ENCODE results near the gene MYO9A.
"Not testable (repeated sequence)": the region's sequence is repeated elsewhere in the genome, so short reads cannot be mapped to it uniquely, and the experiment has no call there.

MYO9A gene

GRCh38 chr15:72124218-72124617 lies 6.3 kb upstream of the MYO9A start:
- no peaks in the 10 kb centered on the region for H3K36me3 Mint-ChIP-seq
- H3K9me3 Mint-ChIP-seq, result no peaks in the 10 kb centered on the region
- no peak overlapping the region for H3K27ac Mint-ChIP-seq
- no peaks in the 10 kb centered on the region for H3K27me3 Mint-ChIP-seq
- DNase-seq (no peak), ATAC-seq (replicated peaks) (no peak)
- peaks cover 3 to 8% of the 10 kb centered on the region in 2 donors for H3K4me1 Mint-ChIP-seq
- H3K4me3 Mint-ChIP-seq, result no peak overlapping the region

GRCh38 chr15:72117486-72118016 lies 399 bp downstream of the MYO9A start:
- peaks cover 2 to 4% of the 10 kb centered on the region in 2 donors for H3K36me3 Mint-ChIP-seq
- H3K27me3 Mint-ChIP-seq, result no peaks in the 10 kb centered on the region
- ATAC-seq (replicated peaks) (peak; percentile 78), DNase-seq (peak; percentile 72)
- no peaks in the 10 kb centered on the region for H3K9me3 Mint-ChIP-seq
- H3K4me1 Mint-ChIP-seq, result peaks cover 24 to 56% of the 10 kb centered on the region in 2 donors
- peak overlapping the region; percentile 87 to 96 for H3K4me3 Mint-ChIP-seq
- H3K27ac Mint-ChIP-seq, result peak overlapping the region; percentile 92

- Mint-ChIP-seq H3K27ac (peak overlapping the region; percentile 92), H3K4me3 (peak overlapping the region; percentile 87 to 96), H3K36me3 (peaks cover 2 to 4% of the 10 kb centered on the region in 2 donors), H3K27me3 (no peaks in the 10 kb centered on the region), H3K9me3 (no peaks in the 10 kb centered on the region), H3K4me1 (peaks cover 24 to 56% of the 10 kb centered on the region in 2 donors)
- ATAC-seq (replicated peaks) (peak; percentile 3 to 13), DNase-seq (no peak)
Measured at GRCh38 chr15:72116731-72117485, 1.0 kb downstream of the MYO9A start.

- Mint-ChIP-seq H3K4me1 (peaks cover 19 to 41% of the 10 kb centered on the region in 2 donors), H3K9me3 (no peaks in the 10 kb centered on the region), H3K27me3 (no peaks in the 10 kb centered on the region), H3K27ac (no peak overlapping the region), H3K36me3 (peaks cover 2 to 4% of the 10 kb centered on the region in 2 donors), H3K4me3 (no peak overlapping the region)
- ATAC-seq (replicated peaks), result no peak
- no peak for DNase-seq
Measured at GRCh38 chr15:72113347-72114031, 4.5 kb downstream of the MYO9A start.

- ATAC-seq (replicated peaks), result no peak
- no peak for DNase-seq
- H3K4me3 Mint-ChIP-seq, result no peak overlapping the region
- H3K27ac Mint-ChIP-seq, result no peak overlapping the region
- H3K27me3 Mint-ChIP-seq, result no peaks in the 10 kb centered on the region
- H3K36me3 Mint-ChIP-seq, result peaks cover 2 to 4% of the 10 kb centered on the region in 2 donors
- no peaks in the 10 kb centered on the region for H3K9me3 Mint-ChIP-seq
- peaks cover 21 to 41% of the 10 kb centered on the region in 2 donors for H3K4me1 Mint-ChIP-seq
Measured at GRCh38 chr15:72112805-72113204, 5.1 kb downstream of the MYO9A start.

GRCh38 chr15:72112116-72112515 lies 5.8 kb downstream of the MYO9A start:
- Mint-ChIP-seq H3K4me3 (no peak overlapping the region), H3K4me1 (peaks cover 21 to 40% of the 10 kb centered on the region in 2 donors), H3K27ac (no peak overlapping the region), H3K9me3 (no peaks in the 10 kb centered on the region), H3K27me3 (no peaks in the 10 kb centered on the region), H3K36me3 (peaks cover 2 to 4% of the 10 kb centered on the region in 2 donors)
- no peak for DNase-seq
- no peak for ATAC-seq (replicated peaks)

- Mint-ChIP-seq H3K27ac (no peak overlapping the region), H3K36me3 (peaks cover 0 to 4% of the 10 kb centered on the region in 2 donors), H3K4me3 (no peak overlapping the region), H3K4me1 (peaks cover 15 to 22% of the 10 kb centered on the region in 2 donors), H3K9me3 (no peaks in the 10 kb centered on the region), H3K27me3 (no peaks in the 10 kb centered on the region)
- no peak for DNase-seq
- no peak for ATAC-seq (replicated peaks)
Measured at GRCh38 chr15:72110355-72110754, 7.6 kb downstream of the MYO9A start.

GRCh38 chr15:72106068-72106467 lies 11.9 kb downstream of the MYO9A start:
- no peak overlapping the region for H3K27ac Mint-ChIP-seq
- no peaks in the 10 kb centered on the region for H3K9me3 Mint-ChIP-seq
- DNase-seq (no peak), ATAC-seq (replicated peaks) (no peak)
- H3K4me1 Mint-ChIP-seq, result peaks cover 15 to 26% of the 10 kb centered on the region in 2 donors
- H3K4me3 Mint-ChIP-seq, result no peak overlapping the region
- H3K36me3 Mint-ChIP-seq, result no peaks in the 10 kb centered on the region
- no peaks in the 10 kb centered on the region for H3K27me3 Mint-ChIP-seq

- DNase-seq (no peak), ATAC-seq (replicated peaks) (no peak)
- Mint-ChIP-seq H3K4me1 (peaks cover 15 to 26% of the 10 kb centered on the region in 2 donors), H3K4me3 (no peak overlapping the region), H3K9me3 (no peaks in the 10 kb centered on the region), H3K27ac (no peak overlapping the region), H3K36me3 (no peaks in the 10 kb centered on the region), H3K27me3 (no peaks in the 10 kb centered on the region)
Measured at GRCh38 chr15:72105111-72105510, 12.8 kb downstream of the MYO9A start.

GRCh38 chr15:72100551-72100950 lies 17.4 kb downstream of the MYO9A start:
- peaks cover 15 to 26% of the 10 kb centered on the region in 2 donors for H3K4me1 Mint-ChIP-seq
- ATAC-seq (replicated peaks); H3K27me3 Mint-ChIP-seq: not testable (repeated sequence)

GRCh38 chr15:72099155-72099554 lies 18.8 kb downstream of the MYO9A start:
- H3K4me1 Mint-ChIP-seq, result peaks cover 10 to 18% of the 10 kb centered on the region in 2 donors
- DNase-seq (no peak), ATAC-seq (replicated peaks) (no peak)
- H3K27ac Mint-ChIP-seq, result no peak overlapping the region
- no peaks in the 10 kb centered on the region for H3K27me3 Mint-ChIP-seq
- peaks cover 0 to 1% of the 10 kb centered on the region in 2 donors for H3K9me3 Mint-ChIP-seq
- H3K36me3 Mint-ChIP-seq, result peaks cover 4 to 12% of the 10 kb centered on the region in 2 donors
- H3K4me3 Mint-ChIP-seq, result no peak overlapping the region

More at GRCh38 chr15:72100551-72100950, 17.4 kb downstream of the MYO9A start:
- not testable (repeated sequence) for DNase-seq, H3K27ac Mint-ChIP-seq, H3K4me3 Mint-ChIP-seq, H3K9me3 Mint-ChIP-seq
- H3K36me3 Mint-ChIP-seq, result peaks cover 4 to 12% of the 10 kb centered on the region in 2 donors

GRCh38 chr15:72098040-72098439 lies 19.9 kb downstream of the MYO9A start:
- peaks cover 3 to 7% of the 10 kb centered on the region in 2 donors for H3K4me1 Mint-ChIP-seq
- no peak overlapping the region for H3K4me3 Mint-ChIP-seq
- ATAC-seq (replicated peaks), result no peak
- DNase-seq, result no peak
- peaks cover 0 to 1% of the 10 kb centered on the region in 2 donors for H3K9me3 Mint-ChIP-seq
- no peak overlapping the region for H3K27ac Mint-ChIP-seq
- H3K36me3 Mint-ChIP-seq, result peaks cover 4 to 12% of the 10 kb centered on the region in 2 donors
- H3K27me3 Mint-ChIP-seq, result no peaks in the 10 kb centered on the region

- H3K27ac Mint-ChIP-seq, result no peak overlapping the region
- ATAC-seq (replicated peaks) (no peak), DNase-seq (no peak)
- H3K4me3 Mint-ChIP-seq, result no peak overlapping the region
- H3K27me3 Mint-ChIP-seq, result no peaks in the 10 kb centered on the region
- peaks cover 5 to 20% of the 10 kb centered on the region in 2 donors for H3K36me3 Mint-ChIP-seq
- peaks cover 0 to 4% of the 10 kb centered on the region in 2 donors for H3K4me1 Mint-ChIP-seq
- H3K9me3 Mint-ChIP-seq, result peaks cover 0 to 1% of the 10 kb centered on the region in 2 donors
Measured at GRCh38 chr15:72096796-72097195, 21.2 kb downstream of the MYO9A start.

- H3K9me3 Mint-ChIP-seq, result peaks cover 0 to 1% of the 10 kb centered on the region in 2 donors
- peaks cover 12 to 21% of the 10 kb centered on the region in 2 donors for H3K36me3 Mint-ChIP-seq
- no peak overlapping the region for H3K27ac Mint-ChIP-seq
- H3K4me1 Mint-ChIP-seq, result peaks cover 0 to 4% of the 10 kb centered on the region in 2 donors
- DNase-seq (no peak), ATAC-seq (replicated peaks) (no peak)
- no peak overlapping the region for H3K4me3 Mint-ChIP-seq
- H3K27me3 Mint-ChIP-seq, result no peaks in the 10 kb centered on the region
Measured at GRCh38 chr15:72092691-72093090, 25.3 kb downstream of the MYO9A start.
